GM18499 (cell line): ENCODE results near the gene TRIM40.

Experiments
- ATAC-seq: cut with Tn5 transposase; IDR thresholded peaks from one replicate; pipeline ENCODE4 v1.9.1; 2021; ENCODE audit warnings: moderate number of reproducible peaks; ENCODE audit not compliant: insufficient read depth, unreplicated experiment

The TRIM40 gene

GRCh38 chr6:30145818-30146217 is 9.9 kb downstream of the TRIM40 start:
- ATAC-seq: no peak

DNA sequence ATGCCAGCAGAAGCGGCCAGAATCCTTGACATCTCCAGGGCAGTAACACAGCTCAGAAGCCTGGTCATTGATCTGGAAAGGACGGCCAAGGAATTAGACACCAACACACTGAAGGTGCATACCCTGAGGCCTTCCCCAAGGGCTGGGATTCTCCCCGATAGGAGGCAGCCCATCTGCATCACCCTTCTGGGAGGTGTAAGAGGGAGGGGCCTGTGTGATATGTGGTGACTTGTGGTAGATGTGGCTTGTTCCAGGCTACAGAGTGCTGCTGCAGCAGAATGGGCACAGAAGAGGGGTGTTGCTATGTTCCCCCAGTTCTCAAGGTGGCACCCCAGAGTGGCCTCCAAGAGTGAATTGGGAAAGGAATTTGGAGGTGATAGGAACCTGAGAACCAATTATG is 11.2 kb downstream of the TRIM40 start:
- no peak for ATAC-seq

DNA sequence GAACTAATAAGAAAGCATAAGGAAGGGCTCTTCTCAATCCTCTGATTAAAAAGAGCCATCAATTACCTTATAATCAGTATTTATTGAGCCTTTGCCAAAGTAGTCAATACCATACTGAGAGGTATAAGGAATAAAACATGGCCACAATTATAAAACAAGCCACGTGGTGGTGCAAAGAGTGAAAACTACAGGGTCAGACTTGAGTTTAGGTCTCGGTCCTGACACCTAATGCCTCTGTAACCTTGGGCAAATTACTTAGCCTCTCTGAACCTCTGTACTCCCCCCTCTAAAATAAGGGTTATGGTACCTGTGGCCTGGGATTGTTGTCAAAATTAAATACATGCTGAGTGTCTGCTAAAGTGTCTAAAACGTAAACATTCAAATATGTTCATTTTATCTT is 13.3 kb downstream of the TRIM40 start:
- ATAC-seq: no peak

DNA sequence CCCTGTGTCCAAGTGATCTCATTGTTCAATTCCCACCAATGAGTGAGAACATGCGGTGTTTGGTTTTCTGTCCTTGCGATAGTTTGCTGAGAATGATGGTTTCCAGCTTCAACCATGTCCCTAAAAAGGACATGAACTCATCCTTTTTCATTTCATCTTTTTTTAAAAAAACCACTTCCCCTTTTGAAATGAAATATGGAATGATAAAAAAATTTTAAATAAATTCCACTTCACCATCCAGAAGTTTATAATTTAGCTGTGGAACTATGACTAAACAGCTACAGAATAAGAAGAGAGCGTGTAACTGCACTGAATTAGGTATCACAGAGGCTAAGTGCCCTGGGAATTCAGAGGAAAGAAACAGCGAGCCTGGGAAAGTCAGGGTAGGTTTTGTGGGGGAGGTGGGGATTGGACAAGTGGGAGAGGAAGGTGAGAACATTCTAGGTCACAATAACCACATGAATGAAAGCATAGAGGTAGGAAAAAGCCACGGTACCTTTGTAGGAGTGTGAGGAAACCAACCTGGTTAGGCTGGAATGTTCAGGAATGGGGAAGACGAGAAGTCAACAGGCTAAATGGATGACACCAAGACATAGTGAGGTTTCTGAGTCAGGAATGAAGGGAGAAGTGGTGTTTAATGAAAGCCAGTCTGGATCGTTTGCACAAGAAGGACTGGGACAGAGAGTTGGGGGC is 14.1 kb downstream of the TRIM40 start:
- ATAC-seq: no peak

GRCh38 chr6:30150671-30151395 is 14.9 kb downstream of the TRIM40 start:
- no peak for ATAC-seq

DNA sequence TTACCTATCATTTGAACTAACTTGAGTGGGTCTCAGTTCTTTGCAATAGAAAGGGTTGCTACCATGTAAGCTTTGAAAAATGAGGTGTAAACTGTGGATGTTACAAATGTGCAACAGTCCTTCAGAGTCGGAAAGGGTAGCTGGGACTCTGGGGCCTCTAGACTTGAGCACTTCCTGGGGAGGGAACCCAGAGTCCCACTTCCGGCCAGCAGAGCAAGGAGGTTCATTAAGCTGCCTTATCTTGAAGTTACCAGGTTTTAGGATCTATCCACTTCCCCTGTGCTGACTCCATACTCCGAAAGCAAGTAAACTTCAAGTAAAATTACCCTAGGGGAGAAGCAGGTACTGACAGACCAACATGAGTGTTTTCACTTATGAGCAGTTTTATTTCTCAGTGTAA is 15.6 kb downstream of the TRIM40 start:
- ATAC-seq: no peak

DNA sequence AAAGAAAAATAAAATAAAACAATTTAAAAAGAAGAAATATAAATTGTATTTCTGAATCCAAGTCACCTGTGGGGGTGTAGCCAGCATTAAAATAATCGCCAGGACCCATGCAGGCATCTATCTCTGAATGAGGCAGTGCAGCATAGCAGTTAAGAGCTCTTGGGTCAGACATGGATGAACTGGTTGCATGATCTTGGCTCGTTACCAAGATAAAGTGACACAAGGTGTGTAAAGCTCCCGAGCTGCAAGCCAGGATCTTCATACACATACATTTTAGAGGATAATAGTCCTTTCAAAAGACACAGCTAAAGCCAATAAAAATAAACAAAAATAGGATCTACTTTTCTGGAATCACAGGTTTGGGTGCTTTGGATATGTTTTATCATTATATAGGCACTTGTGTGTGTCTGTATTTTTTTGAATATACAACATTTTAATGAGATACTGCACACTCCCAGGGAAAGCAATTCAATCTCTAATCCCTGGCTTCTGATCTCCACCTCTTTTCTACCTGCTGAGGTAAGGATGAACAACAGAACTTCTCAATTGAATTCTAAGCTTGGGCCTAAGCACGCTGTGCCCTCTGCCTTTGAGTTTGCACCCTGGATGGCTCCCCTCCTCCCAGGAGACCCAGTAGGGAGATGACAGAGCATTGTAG is 16.2 kb downstream of the TRIM40 start:
- no peak for ATAC-seq

DNA sequence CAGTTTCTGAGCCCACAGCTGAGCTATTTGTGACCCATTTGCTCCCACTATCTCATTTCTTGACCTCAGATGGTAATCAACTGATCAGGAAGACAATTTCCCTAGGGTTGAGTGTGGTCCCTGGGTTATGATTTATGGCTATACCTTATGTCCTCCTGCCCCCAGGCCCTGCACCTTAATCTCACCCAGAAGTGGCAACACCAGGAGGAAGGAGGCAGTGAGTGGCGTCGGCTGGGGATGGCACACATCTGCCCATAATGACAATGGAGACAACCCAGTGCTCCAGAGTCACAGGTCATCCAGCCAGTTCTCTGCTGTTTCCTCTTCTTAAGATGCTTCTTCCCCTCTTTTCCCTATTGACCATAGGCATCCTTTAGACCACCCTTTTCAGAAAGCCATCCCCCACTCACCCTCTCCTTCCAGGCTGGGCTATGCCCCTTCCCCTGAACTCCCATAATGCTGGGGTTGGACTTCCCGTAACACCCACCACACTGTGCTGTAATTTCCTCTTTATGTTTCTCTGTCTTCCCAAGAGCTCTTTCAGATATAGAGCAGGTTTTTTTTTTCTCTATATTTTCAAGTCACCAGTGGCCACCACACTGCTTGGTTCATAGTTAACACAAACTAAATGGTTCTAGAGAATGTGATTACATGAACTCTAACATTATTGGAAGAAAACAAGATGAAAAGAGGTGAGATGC is 17.1 kb downstream of the TRIM40 start:
- no peak for ATAC-seq

- ATAC-seq: no peak
These were observed 18.1 kb downstream of the TRIM40 start for GRCh38 chr6:30154061-30154460.

GRCh38 chr6:30154709-30155519 is 19.0 kb downstream of the TRIM40 start:
- ATAC-seq: no peak

- no peak for ATAC-seq
These were observed 19.8 kb downstream of the TRIM40 start for GRCh38 chr6:30155520-30156261.

- ATAC-seq: no peak
These were observed 20.3 kb downstream of the TRIM40 start for GRCh38 chr6:30156262-30156599.

GRCh38 chr6:30156774-30157173 is 20.8 kb downstream of the TRIM40 start:
- ATAC-seq: no peak

DNA sequence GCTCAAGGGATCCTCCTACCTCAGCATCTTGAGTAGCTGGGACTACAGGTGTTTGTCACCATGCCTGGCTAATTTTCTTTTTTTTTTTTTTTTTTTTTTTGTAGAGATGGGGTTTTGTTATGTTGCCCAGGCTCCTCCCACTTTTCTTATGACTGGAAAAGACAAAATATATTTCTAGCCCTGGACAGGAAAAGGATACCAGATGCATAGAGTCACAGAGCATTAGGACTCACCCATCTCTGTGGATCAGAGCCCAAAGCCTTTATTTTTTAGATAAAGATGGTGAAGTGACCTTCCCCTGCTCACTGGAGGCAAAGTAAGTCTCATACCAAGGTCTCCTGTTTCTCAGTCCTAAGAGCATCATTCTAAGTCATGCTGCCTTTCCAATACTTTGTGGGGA is 21.6 kb downstream of the TRIM40 start:
- no peak for ATAC-seq

DNA sequence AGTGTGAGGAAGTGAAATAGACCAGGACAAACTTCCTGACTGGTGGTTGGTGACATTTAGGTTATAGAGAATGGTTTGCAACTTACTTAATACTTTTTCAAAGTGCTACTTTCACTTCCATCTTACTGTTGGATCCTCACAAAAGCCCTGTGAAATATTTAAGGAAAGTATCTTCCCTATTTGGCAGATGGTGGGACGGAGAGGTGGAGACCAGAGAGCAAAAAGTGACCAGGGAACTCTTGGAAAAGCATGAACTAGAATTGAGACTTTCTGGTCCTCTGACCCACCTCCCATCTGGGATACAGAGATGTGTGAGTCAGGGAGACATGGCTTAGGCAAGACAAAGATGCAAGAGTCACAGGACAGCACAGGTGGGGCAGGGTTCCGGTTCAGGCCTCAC is 22.1 kb downstream of the TRIM40 start:
- ATAC-seq: no peak

GRCh38 chr6:30158475-30159040 is 22.6 kb downstream of the TRIM40 start:
- no peak for ATAC-seq

- no peak for ATAC-seq
These were observed 24.3 kb downstream of the TRIM40 start for GRCh38 chr6:30160008-30160784.

DNA sequence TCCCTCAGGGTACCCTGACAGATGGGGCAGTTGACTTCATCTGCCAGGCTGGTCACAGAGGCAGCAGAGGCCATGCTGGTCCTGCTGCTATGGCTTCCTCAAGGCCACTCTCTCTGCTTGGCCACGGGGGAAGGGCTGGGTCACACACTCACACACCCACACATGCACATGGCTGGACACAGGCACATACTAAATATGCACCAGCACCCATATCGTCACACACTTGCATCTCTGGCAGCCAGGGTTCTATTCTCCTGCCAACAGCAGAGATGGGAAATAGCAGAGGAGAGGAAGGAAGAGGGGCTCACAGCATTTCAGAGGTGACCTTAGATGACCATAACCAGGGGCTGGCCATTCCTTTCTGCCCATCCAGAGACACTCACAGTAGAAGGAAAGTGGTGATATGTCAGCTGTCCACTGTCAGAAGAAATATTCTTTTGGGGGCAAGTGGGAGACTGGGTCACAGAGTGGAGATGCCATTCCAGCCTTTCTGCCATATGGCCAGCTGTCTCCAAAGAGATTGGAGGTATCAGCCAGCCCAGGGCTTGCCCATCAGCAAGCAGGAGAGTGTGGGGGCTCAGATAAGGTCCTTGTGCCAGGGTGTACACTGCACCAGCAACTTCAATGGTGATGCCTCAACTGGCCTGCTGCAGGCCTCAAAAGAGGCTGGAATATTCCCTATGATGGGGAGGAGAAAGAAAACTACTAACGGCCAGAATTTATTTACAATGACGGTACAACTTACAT is 25.0 kb downstream of the TRIM40 start, which contains the start of gene TRIM10:
Gene TRIM10 (minus strand): TSS at position 427 of the 747 bp plus-strand sequence. CDS start 353 bp downstream, at position 74.
- ATAC-seq: no peak
